ENCODE measurements around the gene PRKCZ.

The PRKCZ gene

DNA sequence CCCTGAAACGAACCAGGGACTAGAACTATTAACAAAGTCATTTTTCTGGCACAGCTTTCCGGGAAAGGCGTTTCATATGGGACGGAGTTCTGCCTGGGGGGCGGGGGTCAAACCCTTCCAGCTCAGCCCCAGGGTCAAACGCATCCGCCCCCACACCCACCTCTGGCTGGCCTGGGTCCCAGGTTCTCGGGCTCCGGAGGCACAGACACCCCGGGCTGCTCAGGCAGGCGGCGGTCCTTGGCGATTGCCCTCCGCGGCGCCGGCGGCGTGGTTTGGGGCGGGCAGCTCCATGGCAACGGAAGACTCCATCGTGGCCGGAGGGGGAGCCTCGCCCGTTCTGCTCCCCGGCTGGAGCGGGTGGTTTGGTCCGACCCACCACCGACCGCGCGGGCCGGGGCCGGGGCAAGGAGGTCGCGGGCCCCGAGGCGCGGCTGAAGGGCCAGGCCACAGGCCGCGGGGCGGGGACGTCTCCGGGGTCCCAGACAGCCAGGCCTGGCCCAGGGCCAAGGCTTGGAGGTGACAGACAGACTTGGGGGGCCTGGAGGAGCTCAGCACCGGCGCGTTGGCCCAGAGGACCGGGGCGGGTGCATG lies 46.6 kb upstream of the PRKCZ start, which contains the start of gene CFAP74:
Gene CFAP74, minus strand, starts transcription at position 246 of the 591 bp plus-strand sequence. CDS start 12,830 bp downstream, outside the sequence.
- WGBS, 2 donors (ENCODE audit: extremely low coverage in 2 of 2, insufficient read length in 2 of 2, insufficient replicate concordance in 1 of 2): no CpG with 5 or more reads among the region's 49 CpGs
- Histone ChIP-seq H3K4ac (ENCODE audit: low read length) (no peak within 1 kb of the TSS), H2AK5ac (ENCODE audit: low read depth, low read length) (peak within 1 kb of the TSS; percentile 14), H2BK120ac (ENCODE audit: low read depth, low read length) (no peak within 1 kb of the TSS), H3K27ac (replicated peaks; ENCODE audit: low read length) (no peak within 1 kb of the TSS), H3K4me2 (ENCODE audit: insufficient read depth, low read length, poor library complexity, severe bottlenecking) (peak within 1 kb of the TSS; percentile 69), H3K4me1 (ENCODE audit: control insufficient read depth in 2 of 2, insufficient read depth in 1 of 2, low read depth in 1 of 2, low read length in 2 of 2) (peaks cover 2 to 6% of the 10 kb centered on the region in 2 donors), H2BK12ac (ENCODE audit: low read length) (no peak within 1 kb of the TSS), H2AFZ (ENCODE audit: low read length) (peak within 1 kb of the TSS; percentile 91), H4K8ac (ENCODE audit: low read depth, low read length) (peak within 1 kb of the TSS; percentile 58), H3K79me1 (ENCODE audit: low read depth, low read length) (no peaks in the 10 kb centered on the region), H3K9me3 (replicated peaks in 1 of 2; ENCODE audit: control insufficient read depth in 2 of 2, insufficient read depth in 1 of 2, low read depth in 1 of 2, low read length in 2 of 2) (no peaks in the 10 kb centered on the region), H3K36me3 (replicated peaks in 1 of 2; ENCODE audit: control insufficient read depth in 2 of 2, insufficient read depth in 2 of 2, low read length in 2 of 2) (no peaks in the 10 kb centered on the region), H3K23ac (ENCODE audit: low read depth, low read length, poor library complexity) (peak within 1 kb of the TSS; percentile 82), H4K91ac (ENCODE audit: low read depth, low read length, poor library complexity) (no peak within 1 kb of the TSS), H3K9ac (ENCODE audit: low read depth, low read length, poor library complexity) (peak within 1 kb of the TSS; percentile 63), H3K4me3 (ENCODE audit: low read length in 2 of 2) (peak within 1 kb of the TSS; percentile 26 to 32), H3K14ac (ENCODE audit: low read length) (no peak within 1 kb of the TSS), H2BK5ac (ENCODE audit: low read length) (no peak within 1 kb of the TSS), H3K18ac (ENCODE audit: low read length) (peak within 1 kb of the TSS; percentile 98), H2BK15ac (ENCODE audit: low read length) (peak within 1 kb of the TSS; percentile 6), H3K27me3 (ENCODE audit: control insufficient read depth in 3 of 3, insufficient read depth in 3 of 3, low read depth in 1 of 3, low read length in 3 of 3) (peaks cover 0 to 18% (median 0%) of the 10 kb centered on the region in 3 experiments)
- DNase-seq (ENCODE audit: low spot score): peak; percentile 87

DNA sequence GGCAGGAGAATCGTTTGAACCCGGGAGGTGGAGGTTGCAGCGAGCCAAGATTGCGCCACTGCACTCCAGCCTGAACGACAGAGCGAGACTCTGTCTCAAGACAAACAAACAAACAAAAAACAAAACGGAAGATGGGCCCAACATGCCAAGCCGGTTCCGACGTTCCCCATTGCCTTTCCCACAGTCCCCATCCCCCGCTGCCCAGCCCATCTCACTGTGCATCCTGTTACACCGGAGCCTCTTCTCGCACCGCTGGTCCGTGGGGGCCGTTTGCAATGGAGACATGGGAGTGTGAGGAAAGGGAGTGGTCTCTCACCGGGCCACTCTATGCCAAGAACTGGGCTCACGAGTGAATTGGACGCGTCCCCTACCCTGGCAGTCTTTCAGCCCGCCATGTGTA lies 45.4 kb upstream of the PRKCZ start:
- Histone ChIP-seq H2BK120ac (ENCODE audit: low read depth, low read length) (no peak overlapping the region), H3K36me3 (replicated peaks in 1 of 2; ENCODE audit: control insufficient read depth in 2 of 2, insufficient read depth in 2 of 2, low read length in 2 of 2) (no peaks in the 10 kb centered on the region), H3K79me1 (ENCODE audit: low read depth, low read length) (no peaks in the 10 kb centered on the region), H2BK15ac (ENCODE audit: low read length) (peak overlapping the region; percentile 25), H3K4me3 (ENCODE audit: low read length in 2 of 2) (no peak overlapping the region), H3K4ac (ENCODE audit: low read length) (no peak overlapping the region), H3K14ac (ENCODE audit: low read length) (no peak overlapping the region), H2AFZ (ENCODE audit: low read length) (no peak overlapping the region), H2BK5ac (ENCODE audit: low read length) (no peak overlapping the region), H4K91ac (ENCODE audit: low read depth, low read length, poor library complexity) (no peak overlapping the region), H4K8ac (ENCODE audit: low read depth, low read length) (no peak overlapping the region), H3K4me1 (ENCODE audit: control insufficient read depth in 2 of 2, insufficient read depth in 1 of 2, low read depth in 1 of 2, low read length in 2 of 2) (peaks cover 4 to 6% of the 10 kb centered on the region in 2 donors), H2AK5ac (ENCODE audit: low read depth, low read length) (no peak overlapping the region), H3K27me3 (ENCODE audit: control insufficient read depth in 3 of 3, insufficient read depth in 3 of 3, low read depth in 1 of 3, low read length in 3 of 3) (peaks cover 0 to 26% (median 0%) of the 10 kb centered on the region in 3 experiments), H3K27ac (replicated peaks; ENCODE audit: low read length) (no peak overlapping the region), H3K9ac (ENCODE audit: low read depth, low read length, poor library complexity) (no peak overlapping the region), H3K9me3 (replicated peaks in 1 of 2; ENCODE audit: control insufficient read depth in 2 of 2, insufficient read depth in 1 of 2, low read depth in 1 of 2, low read length in 2 of 2) (no peaks in the 10 kb centered on the region), H3K4me2 (ENCODE audit: insufficient read depth, low read length, poor library complexity, severe bottlenecking) (no peak overlapping the region), H3K23ac (ENCODE audit: low read depth, low read length, poor library complexity) (peak overlapping the region; percentile 70), H2BK12ac (ENCODE audit: low read length) (peak overlapping the region; percentile 14), H3K18ac (ENCODE audit: low read length) (peak overlapping the region; percentile 77)
- no CpG with 5 or more reads among the region's 21 CpGs for WGBS, 2 donors (ENCODE audit: extremely low coverage in 2 of 2, insufficient read length in 2 of 2, insufficient replicate concordance in 1 of 2)
- DNase-seq (ENCODE audit: low spot score): no peak

DNA sequence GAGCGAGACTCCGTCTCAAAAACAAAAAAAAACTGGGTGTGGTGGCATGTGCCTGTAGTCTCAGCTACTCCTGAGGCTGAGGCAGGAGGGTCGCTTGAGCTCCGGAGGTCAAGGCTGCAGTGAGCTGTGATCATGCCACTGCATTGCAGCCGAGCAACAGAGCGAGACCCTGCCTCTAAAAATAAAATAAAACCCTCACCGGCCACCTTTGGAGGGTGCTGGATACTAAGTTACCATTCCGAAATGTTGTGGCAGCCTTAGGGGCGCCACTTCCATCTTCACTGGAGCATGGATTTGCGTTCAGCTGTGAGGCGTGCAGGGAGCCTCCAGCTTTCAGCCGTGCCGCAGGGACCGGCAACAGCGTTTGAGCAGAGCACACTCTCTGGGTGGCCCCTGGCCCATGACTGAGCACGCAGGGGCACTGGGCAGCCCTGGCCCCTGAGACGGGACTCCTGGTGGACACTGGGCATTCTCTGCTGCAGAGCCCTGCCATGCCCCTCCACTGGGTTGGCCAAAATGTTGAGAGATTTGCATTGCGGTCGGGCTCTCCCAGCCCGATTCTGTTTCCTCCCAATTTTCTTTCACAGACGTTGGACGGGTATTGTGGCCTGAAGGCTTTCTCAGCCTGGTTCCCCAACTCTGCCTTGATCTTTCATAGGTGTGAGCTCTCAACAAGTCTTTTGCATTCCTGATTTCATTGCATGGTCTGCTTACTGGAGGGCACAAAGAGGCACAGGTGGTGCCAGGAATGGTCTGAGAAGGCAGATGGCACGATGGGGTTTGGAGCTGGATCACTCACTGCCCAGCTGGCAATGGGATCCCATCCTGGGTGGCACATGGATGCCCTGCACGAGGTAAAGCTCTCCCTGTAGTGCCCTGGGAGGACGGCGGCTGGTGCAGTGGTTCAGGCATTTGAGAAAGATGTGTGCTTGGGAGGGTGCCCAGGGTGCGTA lies 40.8 kb upstream of the PRKCZ start:
- Histone ChIP-seq H3K14ac (ENCODE audit: low read length) (peak overlapping the region; percentile 38), H2AK5ac (ENCODE audit: low read depth, low read length) (no peak overlapping the region), H3K4me3 (ENCODE audit: low read length in 2 of 2) (no peak overlapping the region), H2AFZ (ENCODE audit: low read length) (no peak overlapping the region), H3K4me1 (ENCODE audit: control insufficient read depth in 2 of 2, insufficient read depth in 1 of 2, low read depth in 1 of 2, low read length in 2 of 2) (peaks cover 0 to 2% of the 10 kb centered on the region in 2 donors), H3K36me3 (replicated peaks in 1 of 2; ENCODE audit: control insufficient read depth in 2 of 2, insufficient read depth in 2 of 2, low read length in 2 of 2) (no peaks in the 10 kb centered on the region), H4K91ac (ENCODE audit: low read depth, low read length, poor library complexity) (no peak overlapping the region), H2BK12ac (ENCODE audit: low read length) (peak overlapping the region; percentile 10), H3K27ac (replicated peaks; ENCODE audit: low read length) (no peak overlapping the region), H2BK5ac (ENCODE audit: low read length) (no peak overlapping the region), H3K4ac (ENCODE audit: low read length) (peak overlapping the region; percentile 23), H3K9ac (ENCODE audit: low read depth, low read length, poor library complexity) (peak overlapping the region; percentile 60), H3K27me3 (ENCODE audit: control insufficient read depth in 3 of 3, insufficient read depth in 3 of 3, low read depth in 1 of 3, low read length in 3 of 3) (peaks cover 0 to 23% (median 0%) of the 10 kb centered on the region in 3 experiments), H3K4me2 (ENCODE audit: insufficient read depth, low read length, poor library complexity, severe bottlenecking) (peak overlapping the region; percentile 11), H3K9me3 (replicated peaks in 1 of 2; ENCODE audit: control insufficient read depth in 2 of 2, insufficient read depth in 1 of 2, low read depth in 1 of 2, low read length in 2 of 2) (no peaks in the 10 kb centered on the region), H4K8ac (ENCODE audit: low read depth, low read length) (no peak overlapping the region), H2BK120ac (ENCODE audit: low read depth, low read length) (no peak overlapping the region), H3K23ac (ENCODE audit: low read depth, low read length, poor library complexity) (peak overlapping the region; percentile 80), H3K18ac (ENCODE audit: low read length) (peak overlapping the region; percentile 64), H3K79me1 (ENCODE audit: low read depth, low read length) (no peaks in the 10 kb centered on the region), H2BK15ac (ENCODE audit: low read length) (peak overlapping the region; percentile 58)
- WGBS, 2 donors (ENCODE audit: extremely low coverage in 2 of 2, insufficient read length in 2 of 2, insufficient replicate concordance in 1 of 2): no CpG with 5 or more reads among the region's 27 CpGs
- DNase-seq (ENCODE audit: low spot score): no peak

DNA sequence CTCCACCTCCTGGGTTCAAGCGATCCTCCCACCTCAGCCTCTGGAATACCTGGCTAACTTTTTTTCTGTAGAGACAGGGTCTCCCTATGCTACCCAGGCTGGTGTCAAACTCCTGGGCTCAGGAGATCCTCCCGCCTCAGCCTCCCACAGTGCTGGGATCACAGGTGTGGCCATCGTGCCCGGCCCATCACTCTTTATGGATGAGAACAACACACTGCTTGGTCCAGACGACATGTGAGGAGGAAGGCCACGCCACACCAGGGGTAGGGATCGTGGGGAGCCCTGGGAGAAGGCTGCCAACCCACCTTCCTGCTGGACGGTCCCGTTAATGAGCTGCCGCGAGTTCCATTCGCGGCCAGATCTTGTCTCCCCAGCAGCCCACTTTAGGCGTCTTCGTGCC lies 36.0 kb upstream of the PRKCZ start:
- Histone ChIP-seq H3K9ac (ENCODE audit: low read depth, low read length, poor library complexity) (peak overlapping the region; percentile 5), H3K14ac (ENCODE audit: low read length) (no peak overlapping the region), H3K9me3 (replicated peaks in 1 of 2; ENCODE audit: control insufficient read depth in 2 of 2, insufficient read depth in 1 of 2, low read depth in 1 of 2, low read length in 2 of 2) (no peaks in the 10 kb centered on the region), H3K4ac (ENCODE audit: low read length) (no peak overlapping the region), H2BK15ac (ENCODE audit: low read length) (no peak overlapping the region), H2BK12ac (ENCODE audit: low read length) (no peak overlapping the region), H4K8ac (ENCODE audit: low read depth, low read length) (no peak overlapping the region), H4K91ac (ENCODE audit: low read depth, low read length, poor library complexity) (no peak overlapping the region), H3K79me1 (ENCODE audit: low read depth, low read length) (no peaks in the 10 kb centered on the region), H2AK5ac (ENCODE audit: low read depth, low read length) (no peak overlapping the region), H3K4me2 (ENCODE audit: insufficient read depth, low read length, poor library complexity, severe bottlenecking) (no peak overlapping the region), H3K27me3 (ENCODE audit: control insufficient read depth in 3 of 3, insufficient read depth in 3 of 3, low read depth in 1 of 3, low read length in 3 of 3) (peaks cover 0 to 63% (median 13%) of the 10 kb centered on the region in 3 experiments), H3K18ac (ENCODE audit: low read length) (peak overlapping the region; percentile 23), H2BK120ac (ENCODE audit: low read depth, low read length) (no peak overlapping the region), H3K4me3 (ENCODE audit: low read length in 2 of 2) (no peak overlapping the region), H2BK5ac (ENCODE audit: low read length) (no peak overlapping the region), H2AFZ (ENCODE audit: low read length) (no peak overlapping the region), H3K27ac (replicated peaks; ENCODE audit: low read length) (no peak overlapping the region), H3K36me3 (replicated peaks in 1 of 2; ENCODE audit: control insufficient read depth in 2 of 2, insufficient read depth in 2 of 2, low read length in 2 of 2) (no peaks in the 10 kb centered on the region), H3K23ac (ENCODE audit: low read depth, low read length, poor library complexity) (no peak overlapping the region), H3K4me1 (ENCODE audit: control insufficient read depth in 2 of 2, insufficient read depth in 1 of 2, low read depth in 1 of 2, low read length in 2 of 2) (peaks cover 0 to 4% of the 10 kb centered on the region in 2 donors)
- no peak for DNase-seq (ENCODE audit: low spot score)
- no CpG with 5 or more reads among the region's 15 CpGs for WGBS, 2 donors (ENCODE audit: extremely low coverage in 2 of 2, insufficient read length in 2 of 2, insufficient replicate concordance in 1 of 2)

Data from neuronal stem cell (in vitro differentiated cells).